ENCODE data around the gene RBMX.
A peak's percentile ranks its signal among the peaks of the same experiment; 100 is the strongest.
"Not testable (repeated sequence)": the region's sequence is repeated elsewhere in the genome, so short reads cannot be mapped to it uniquely, and the experiment has no call there.

The RBMX gene

GRCh38 chrX:136880452-136881013, at the start of gene RBMX:
RBMX (minus strand) TSS chrX:136880725; CDS start chrX:136879427, 1,298 bp downstream.
- Histone ChIP-seq H3K27ac (ENCODE audit: low read depth, low read length) (peak within 1 kb of the TSS; percentile 98), H3K36me3 (ENCODE audit: control insufficient read depth, insufficient read depth, low read length) (peaks cover 47% of the 10 kb centered on the region), H3K4me3 (ENCODE audit: low read depth, low read length) (peak within 1 kb of the TSS; percentile 86), H3K9me3 (ENCODE audit: control insufficient read depth, insufficient read depth, low read depth, low read length) (no peaks in the 10 kb centered on the region), H3K27me3 (ENCODE audit: control insufficient read depth, insufficient read depth, low read length) (no peaks in the 10 kb centered on the region), H3K9ac (ENCODE audit: low read length) (peak within 1 kb of the TSS; percentile 99), H3K4me1 (ENCODE audit: control insufficient read depth, insufficient read depth, low read length) (peaks cover 19% of the 10 kb centered on the region; the same call in 1 of the 2 replicates)

- not testable (repeated sequence) for H3K36me3 ChIP-seq (ENCODE audit: control insufficient read depth, insufficient read depth, low read length); H3K9me3 ChIP-seq (ENCODE audit: control insufficient read depth, insufficient read depth, low read depth, low read length); H3K9ac ChIP-seq (ENCODE audit: low read length); H3K4me1 ChIP-seq (ENCODE audit: control insufficient read depth, insufficient read depth, low read length); H3K4me3 ChIP-seq (ENCODE audit: low read depth, low read length); H3K27me3 ChIP-seq (ENCODE audit: control insufficient read depth, insufficient read depth, low read length); H3K27ac ChIP-seq (ENCODE audit: low read depth, low read length)
These were observed 40.9 kb upstream of the RBMX start for GRCh38 chrX:136921438-136921837.

DNA sequence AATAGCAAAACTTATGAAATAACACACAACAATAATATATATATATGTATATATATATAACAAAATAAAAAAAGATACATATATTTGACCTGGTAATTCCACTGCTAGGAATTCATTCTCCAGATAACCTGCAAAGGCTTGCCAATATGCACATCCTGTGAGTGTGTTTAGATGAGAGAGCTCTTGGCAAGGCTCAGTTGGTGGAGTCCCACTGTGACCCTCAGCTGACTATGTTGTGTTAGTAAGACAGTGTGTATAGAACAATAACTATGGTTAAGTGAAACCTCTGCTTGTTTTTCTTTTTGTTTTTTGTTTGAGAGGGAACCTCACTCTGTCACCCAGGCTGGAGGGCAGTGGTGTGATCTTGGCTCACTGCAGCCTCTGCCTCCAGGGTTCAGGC, 39.5 kb upstream of the RBMX start:
- Histone ChIP-seq H3K4me1 (ENCODE audit: control insufficient read depth, insufficient read depth, low read length) (no peaks in the 10 kb centered on the region), H3K27me3 (ENCODE audit: control insufficient read depth, insufficient read depth, low read length) (no peaks in the 10 kb centered on the region), H3K27ac (ENCODE audit: low read depth, low read length) (no peak overlapping the region), H3K9me3 (ENCODE audit: control insufficient read depth, insufficient read depth, low read depth, low read length) (no peaks in the 10 kb centered on the region), H3K36me3 (ENCODE audit: control insufficient read depth, insufficient read depth, low read length) (no peaks in the 10 kb centered on the region; the same call in 1 of the 2 replicates), H3K9ac (ENCODE audit: low read length) (no peak overlapping the region), H3K4me3 (ENCODE audit: low read depth, low read length) (no peak overlapping the region)

GRCh38 chrX:136916827-136917226, 36.3 kb upstream of the RBMX start:
- Histone ChIP-seq H3K27me3 (ENCODE audit: control insufficient read depth, insufficient read depth, low read length) (no peaks in the 10 kb centered on the region), H3K9ac (ENCODE audit: low read length) (no peak overlapping the region), H3K4me3 (ENCODE audit: low read depth, low read length) (no peak overlapping the region), H3K36me3 (ENCODE audit: control insufficient read depth, insufficient read depth, low read length) (no peaks in the 10 kb centered on the region), H3K9me3 (ENCODE audit: control insufficient read depth, insufficient read depth, low read depth, low read length) (no peaks in the 10 kb centered on the region), H3K4me1 (ENCODE audit: control insufficient read depth, insufficient read depth, low read length) (no peaks in the 10 kb centered on the region), H3K27ac (ENCODE audit: low read depth, low read length) (no peak overlapping the region)

GRCh38 chrX:136911661-136912060, 31.1 kb upstream of the RBMX start:
- H3K27ac ChIP-seq (ENCODE audit: low read depth, low read length); H3K9ac ChIP-seq (ENCODE audit: low read length); H3K4me3 ChIP-seq (ENCODE audit: low read depth, low read length); H3K36me3 ChIP-seq (ENCODE audit: control insufficient read depth, insufficient read depth, low read length); H3K27me3 ChIP-seq (ENCODE audit: control insufficient read depth, insufficient read depth, low read length); H3K9me3 ChIP-seq (ENCODE audit: control insufficient read depth, insufficient read depth, low read depth, low read length): not testable (repeated sequence)
- H3K4me1 ChIP-seq (ENCODE audit: control insufficient read depth, insufficient read depth, low read length) = peaks cover 12% of the 10 kb centered on the region; the same call in 1 of the 2 replicates

- H3K36me3 ChIP-seq (ENCODE audit: control insufficient read depth, insufficient read depth, low read length) = no peaks in the 10 kb centered on the region
- H3K4me3 ChIP-seq (ENCODE audit: low read depth, low read length) = peak overlapping the region; percentile 77; the same call in 1 of the 2 replicates
- H3K27ac ChIP-seq (ENCODE audit: low read depth, low read length) = no peak overlapping the region
- no peaks in the 10 kb centered on the region for H3K27me3 ChIP-seq (ENCODE audit: control insufficient read depth, insufficient read depth, low read length)
- H3K9me3 ChIP-seq (ENCODE audit: control insufficient read depth, insufficient read depth, low read depth, low read length) = no peaks in the 10 kb centered on the region
- peaks cover 12% of the 10 kb centered on the region; the same call in 1 of the 2 replicates for H3K4me1 ChIP-seq (ENCODE audit: control insufficient read depth, insufficient read depth, low read length)
- no peak overlapping the region for H3K9ac ChIP-seq (ENCODE audit: low read length)
These were observed 30.7 kb upstream of the RBMX start for GRCh38 chrX:136911253-136911652.

- Histone ChIP-seq H3K4me3 (ENCODE audit: low read depth, low read length) (peak overlapping the region; percentile 77), H3K4me1 (ENCODE audit: control insufficient read depth, insufficient read depth, low read length) (peaks cover 12% of the 10 kb centered on the region; the same call in 1 of the 2 replicates), H3K27me3 (ENCODE audit: control insufficient read depth, insufficient read depth, low read length) (no peaks in the 10 kb centered on the region), H3K27ac (ENCODE audit: low read depth, low read length) (no peak overlapping the region), H3K9me3 (ENCODE audit: control insufficient read depth, insufficient read depth, low read depth, low read length) (no peaks in the 10 kb centered on the region), H3K9ac (ENCODE audit: low read length) (peak overlapping the region; percentile 12), H3K36me3 (ENCODE audit: control insufficient read depth, insufficient read depth, low read length) (no peaks in the 10 kb centered on the region)
These were observed 30.1 kb upstream of the RBMX start for GRCh38 chrX:136910565-136911035.

DNA sequence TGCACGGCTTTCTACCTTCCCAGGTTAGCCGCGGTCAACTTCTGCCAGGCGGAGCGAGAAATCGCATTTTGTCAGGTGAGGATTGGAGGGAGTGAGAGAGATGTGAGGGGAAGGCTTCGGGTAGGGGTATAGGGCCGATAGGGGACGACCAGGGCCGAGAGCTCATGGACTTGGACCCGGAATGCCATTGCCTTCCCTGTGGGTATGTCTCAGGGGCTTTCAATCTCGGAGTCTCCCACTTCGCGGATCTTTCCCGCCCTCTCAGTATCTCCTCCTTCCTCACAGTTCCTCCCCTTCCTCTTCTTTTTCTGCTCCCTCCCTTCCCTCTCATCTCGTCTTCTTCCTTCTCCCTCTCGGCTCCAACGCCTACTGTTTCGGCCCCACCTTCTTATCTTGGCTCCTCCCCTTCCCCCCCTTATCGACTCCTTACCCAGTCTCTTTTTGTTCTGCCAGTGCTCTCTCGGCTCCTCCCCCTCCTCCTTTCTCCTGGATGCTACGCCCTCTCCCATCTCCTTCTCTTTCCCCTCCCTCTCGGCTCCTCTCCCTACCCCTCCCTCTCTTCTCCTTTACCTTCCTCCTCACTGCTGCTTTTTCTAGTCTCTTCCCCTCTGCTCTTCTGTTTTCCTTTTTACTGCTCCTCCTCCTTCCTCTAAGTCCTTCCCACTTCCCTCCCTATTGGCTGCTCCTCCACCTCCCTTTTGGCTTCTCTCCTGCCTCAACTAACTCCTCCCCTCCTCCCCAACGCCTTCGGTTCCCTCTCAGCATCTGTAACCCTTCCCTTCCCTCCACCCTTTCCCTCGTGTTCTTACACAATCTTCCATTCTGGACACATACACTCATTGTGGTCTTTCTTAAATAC, 29.4 kb upstream of the RBMX start:
- peak overlapping the region; percentile 73 for H3K9ac ChIP-seq (ENCODE audit: low read length)
- peaks cover 12% of the 10 kb centered on the region; the same call in 1 of the 2 replicates for H3K4me1 ChIP-seq (ENCODE audit: control insufficient read depth, insufficient read depth, low read length)
- H3K27me3 ChIP-seq (ENCODE audit: control insufficient read depth, insufficient read depth, low read length) = no peaks in the 10 kb centered on the region
- no peaks in the 10 kb centered on the region for H3K9me3 ChIP-seq (ENCODE audit: control insufficient read depth, insufficient read depth, low read depth, low read length)
- no peaks in the 10 kb centered on the region for H3K36me3 ChIP-seq (ENCODE audit: control insufficient read depth, insufficient read depth, low read length)
- H3K4me3 ChIP-seq (ENCODE audit: low read depth, low read length) = peak overlapping the region; percentile 77
- H3K27ac ChIP-seq (ENCODE audit: low read depth, low read length) = peak overlapping the region; percentile 20; the same call in 1 of the 2 replicates

DNA sequence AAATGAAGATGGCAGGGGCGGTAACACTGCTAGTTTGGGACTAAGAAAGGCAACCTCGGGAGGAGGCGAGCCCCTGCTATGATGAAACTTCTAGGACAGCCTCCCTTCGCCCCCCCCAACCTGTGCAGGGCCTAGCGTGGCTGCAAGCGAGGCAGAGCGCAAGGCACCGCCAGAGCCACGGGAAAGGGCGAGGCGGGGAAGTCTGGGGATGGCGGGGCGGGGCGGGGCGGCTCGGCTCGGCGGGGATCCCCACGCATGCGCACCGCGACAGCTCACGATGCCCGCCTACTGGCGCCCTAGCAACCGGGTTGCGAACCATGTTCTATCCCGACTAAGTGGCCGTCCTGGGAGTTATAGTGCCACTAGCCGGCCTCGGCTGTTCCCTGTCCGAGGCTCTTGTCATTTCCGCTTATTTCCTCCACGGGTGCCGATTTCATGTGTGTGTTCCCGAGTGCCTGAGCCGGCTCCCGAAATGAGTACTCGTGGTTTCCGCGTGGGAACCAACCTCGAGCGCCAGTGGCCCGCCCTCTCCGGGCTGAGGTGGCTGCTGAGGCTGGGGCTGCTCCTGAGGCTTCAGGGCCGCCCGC, 28.7 kb upstream of the RBMX start:
- Histone ChIP-seq H3K36me3 (ENCODE audit: control insufficient read depth, insufficient read depth, low read length) (no peaks in the 10 kb centered on the region), H3K27me3 (ENCODE audit: control insufficient read depth, insufficient read depth, low read length) (no peaks in the 10 kb centered on the region), H3K27ac (ENCODE audit: low read depth, low read length) (peak overlapping the region; percentile 20; the same call in 1 of the 2 replicates), H3K4me3 (ENCODE audit: low read depth, low read length) (peak overlapping the region; percentile 77), H3K9me3 (ENCODE audit: control insufficient read depth, insufficient read depth, low read depth, low read length) (0 out of 2 replicates have a peak, but pooled peaks cover 2% of the 10 kb centered on the region), H3K4me1 (ENCODE audit: control insufficient read depth, insufficient read depth, low read length) (peaks cover 12% of the 10 kb centered on the region; the same call in 1 of the 2 replicates), H3K9ac (ENCODE audit: low read length) (peak overlapping the region; percentile 73)

- Histone ChIP-seq H3K27me3 (ENCODE audit: control insufficient read depth, insufficient read depth, low read length) (no peaks in the 10 kb centered on the region), H3K9me3 (ENCODE audit: control insufficient read depth, insufficient read depth, low read depth, low read length) (0 out of 2 replicates have a peak, but pooled peaks cover 2% of the 10 kb centered on the region), H3K4me1 (ENCODE audit: control insufficient read depth, insufficient read depth, low read length) (peaks cover 12% of the 10 kb centered on the region; the same call in 1 of the 2 replicates)
These were observed 27.1 kb upstream of the RBMX start for GRCh38 chrX:136907621-136908020.

More at GRCh38 chrX:136907621-136908020, 27.1 kb upstream of the RBMX start:
- H3K27ac ChIP-seq (ENCODE audit: low read depth, low read length) = no peak overlapping the region
- H3K36me3 ChIP-seq (ENCODE audit: control insufficient read depth, insufficient read depth, low read length) = no peaks in the 10 kb centered on the region
- H3K9ac ChIP-seq (ENCODE audit: low read length) = no peak overlapping the region
- no peak overlapping the region for H3K4me3 ChIP-seq (ENCODE audit: low read depth, low read length)

Measured in HUES6 (cell line).